ENCODE results near the gene UTF1.
"Not testable (repeated sequence)": the region's sequence is repeated elsewhere in the genome, so short reads cannot be mapped to it uniquely, and the experiment has no call there.

UTF1 gene

DNA sequence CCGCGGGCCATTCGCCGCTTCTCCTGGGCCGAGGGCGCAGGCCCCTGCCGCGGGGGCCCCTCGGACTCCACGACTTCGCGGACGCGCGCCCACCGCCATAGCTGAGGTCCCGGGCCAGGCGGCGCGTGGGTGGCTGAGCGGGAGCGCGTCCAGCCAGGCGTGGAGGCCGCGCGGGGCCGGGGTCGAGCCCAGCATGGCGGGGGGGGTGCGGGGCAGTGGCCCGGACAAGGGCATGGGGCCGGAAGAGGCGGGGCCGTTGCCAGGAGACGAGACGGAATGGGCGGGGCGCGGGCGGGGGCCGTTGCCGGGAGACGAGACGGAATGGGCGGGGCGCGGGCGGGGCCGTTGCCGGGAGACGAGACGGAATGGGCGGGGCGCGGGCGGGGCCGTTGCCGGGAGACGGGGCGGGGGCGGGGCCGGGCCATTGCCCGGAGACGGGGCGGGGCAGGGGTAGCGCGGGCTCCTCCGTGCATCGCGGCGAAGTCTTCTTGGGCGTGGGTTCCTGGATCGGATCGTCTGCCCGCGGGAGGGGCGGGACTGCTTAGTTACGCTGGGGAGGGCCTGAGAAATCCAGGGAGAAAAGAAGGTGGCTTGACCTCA is 31.8 kb downstream of the UTF1 start:
- DNase-seq (ENCODE audit: low read depth in 2 of 3, low spot score in 2 of 3): peak; percentile 69 to 78 (median 71)

DNA sequence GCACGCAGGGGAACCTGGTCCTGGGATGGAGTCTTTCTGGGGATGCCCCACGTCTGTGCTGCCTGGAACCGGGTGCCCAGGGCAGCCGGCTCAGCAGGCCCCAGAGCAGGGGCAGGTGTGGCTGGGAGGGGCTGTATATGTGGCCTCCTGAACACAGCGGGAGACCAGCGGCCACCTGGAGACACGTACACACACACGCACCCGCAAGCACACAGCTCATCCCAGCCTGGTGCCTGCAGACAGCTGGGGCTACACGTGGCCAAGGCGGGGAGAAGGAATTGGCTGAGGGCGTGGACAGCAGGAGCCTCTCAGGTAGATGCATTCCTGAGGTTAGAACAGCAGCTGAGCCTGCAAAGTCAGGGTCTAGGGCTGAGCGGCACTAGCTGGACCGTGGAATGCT is 32.7 kb downstream of the UTF1 start:
- no peak for DNase-seq (ENCODE audit: low read depth in 2 of 3, low spot score in 2 of 3)

DNA sequence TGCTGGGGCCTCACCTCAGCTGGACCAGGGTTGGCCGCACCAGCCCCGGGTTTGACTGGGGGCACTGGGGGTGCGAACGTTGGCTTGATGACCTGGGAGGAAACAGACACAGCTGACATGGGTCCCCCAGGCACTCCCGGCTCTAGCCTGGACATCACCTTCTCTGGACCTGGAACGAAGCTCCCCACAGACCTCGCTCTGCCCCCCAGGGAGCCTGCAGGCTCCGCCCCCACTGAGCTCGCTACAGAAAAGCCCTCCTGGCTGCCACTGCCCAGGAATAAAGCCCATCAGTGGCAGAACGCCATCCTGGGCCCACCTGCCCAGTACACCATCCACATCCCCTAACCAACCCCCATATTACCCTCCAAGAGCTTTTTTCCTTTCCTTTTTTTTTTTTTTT is 33.7 kb downstream of the UTF1 start:
- DNase-seq (ENCODE audit: low read depth in 2 of 3, low spot score in 2 of 3): no peak

DNA sequence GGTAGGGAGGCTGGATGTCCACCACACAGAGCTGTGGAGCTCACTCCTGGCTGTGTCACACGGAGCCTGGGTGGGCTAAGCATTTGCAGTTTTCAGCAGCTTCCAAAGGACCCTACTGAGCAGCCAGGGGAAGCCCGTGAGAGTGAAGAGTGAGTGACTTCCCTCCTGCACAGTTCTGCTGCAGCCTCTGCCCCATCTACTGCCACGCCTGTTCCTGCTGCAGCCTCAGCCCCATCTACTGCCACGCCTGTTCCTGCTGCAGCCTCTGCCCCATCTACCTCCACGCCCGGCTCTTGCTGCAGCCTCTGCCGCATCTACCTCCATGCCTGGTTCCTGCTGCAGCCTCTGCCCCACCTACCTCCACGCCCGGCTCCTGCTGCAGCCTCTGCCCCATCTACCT is 34.4 kb downstream of the UTF1 start:
- no peak for DNase-seq (ENCODE audit: low read depth in 2 of 3, low spot score in 2 of 3)

DNA sequence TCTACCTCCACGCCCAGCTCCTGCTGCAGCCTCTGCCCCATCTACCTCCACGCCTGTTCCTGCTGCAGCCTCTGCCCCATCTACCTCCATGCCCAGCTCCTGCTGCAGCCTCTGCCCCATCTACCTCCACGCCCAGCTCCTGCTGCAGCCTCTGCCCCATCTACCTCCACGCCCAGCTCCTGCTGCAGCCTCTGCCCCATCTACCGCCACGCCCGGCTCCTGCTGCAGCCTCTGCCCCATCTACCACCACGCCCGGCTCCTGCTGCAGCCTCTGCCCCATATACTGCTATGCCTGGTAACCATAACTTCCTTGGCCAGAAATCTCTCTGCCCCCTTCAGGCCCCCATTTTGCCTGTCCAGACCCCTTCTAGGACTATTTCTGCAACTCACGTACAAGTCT is 35.0 kb downstream of the UTF1 start:
- not testable (repeated sequence) for DNase-seq (ENCODE audit: low read depth in 2 of 3, low spot score in 2 of 3)

DNA sequence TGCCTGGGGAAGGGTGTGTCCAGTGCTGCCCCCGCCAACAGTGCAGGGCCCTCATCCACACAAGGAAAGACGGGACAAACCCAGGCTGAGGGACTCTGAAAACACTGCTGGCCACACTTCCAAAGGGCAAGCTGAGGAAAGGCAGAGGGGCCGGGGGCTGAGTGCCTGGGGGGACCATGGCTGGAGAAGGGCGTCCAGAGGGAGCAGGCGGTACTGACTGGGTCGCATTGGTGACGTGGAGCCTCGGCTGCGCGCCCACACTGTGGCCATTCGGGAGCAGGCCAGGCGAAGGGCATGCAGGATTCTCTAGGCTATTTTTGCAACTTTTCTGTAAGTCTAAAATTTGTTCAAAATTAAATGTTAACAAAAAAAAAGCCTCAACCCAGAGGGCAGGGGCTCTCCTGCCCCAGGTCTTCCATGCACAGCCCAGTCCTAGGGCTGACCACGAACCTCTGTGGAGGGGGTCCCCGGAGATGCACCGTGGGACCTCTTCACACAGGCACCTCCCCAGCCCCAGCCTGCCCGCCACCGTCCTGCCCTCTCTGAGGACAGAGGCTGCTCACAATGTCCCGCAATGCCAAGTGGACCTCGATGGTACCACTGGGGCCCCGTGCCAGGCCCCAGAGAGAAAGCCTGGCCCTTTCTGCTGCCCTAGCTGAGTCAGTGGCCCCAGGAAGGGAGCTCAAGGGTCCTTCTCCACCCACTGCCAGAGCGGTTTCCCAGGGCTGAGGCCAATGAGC is 36.2 kb downstream of the UTF1 start:
- no peak for DNase-seq (ENCODE audit: low read depth in 2 of 3, low spot score in 2 of 3)

DNA sequence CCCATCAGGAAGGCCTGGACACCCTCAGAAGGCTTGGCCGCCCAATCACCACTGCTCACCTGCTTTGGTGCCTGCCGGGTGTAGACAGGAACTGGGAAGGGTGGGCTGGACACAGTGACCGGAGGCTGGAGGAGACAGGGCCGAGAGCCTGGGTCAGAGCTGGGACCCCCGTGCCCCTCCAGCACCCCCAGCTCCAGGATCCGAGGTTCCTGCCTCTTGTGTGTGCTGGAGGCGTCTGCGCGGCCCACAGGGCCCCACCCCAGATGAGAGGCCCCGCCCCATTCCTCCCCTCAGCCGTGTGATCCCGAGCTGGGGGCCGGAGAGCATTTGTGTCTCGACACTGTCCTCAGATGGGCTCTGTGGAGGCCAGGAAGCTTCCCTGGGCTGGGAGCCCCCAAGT is 37.3 kb downstream of the UTF1 start:
- no peak for DNase-seq (ENCODE audit: low read depth in 2 of 3, low spot score in 2 of 3)

DNA sequence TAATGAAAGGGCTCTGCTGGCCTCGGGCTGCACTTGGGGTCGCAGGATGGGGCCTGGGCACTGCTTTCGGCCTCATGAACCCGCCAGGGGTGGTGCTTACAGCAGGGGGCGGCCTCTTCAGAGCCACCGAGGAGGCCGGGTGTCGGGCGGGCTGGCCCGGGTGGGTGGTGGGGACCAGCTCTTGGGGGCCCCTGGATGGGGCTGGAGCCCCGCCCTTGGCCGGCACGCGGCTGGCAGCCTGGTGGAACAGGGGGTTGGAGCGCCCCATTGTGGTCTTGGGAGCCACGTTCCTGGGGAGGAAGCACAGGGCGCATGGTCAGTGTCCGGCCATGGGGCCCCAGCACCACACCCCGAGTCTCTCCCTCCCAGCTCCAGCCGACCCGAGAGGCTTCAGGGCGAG is 37.8 kb downstream of the UTF1 start:
- DNase-seq (ENCODE audit: low read depth in 2 of 3, low spot score in 2 of 3): no peak

DNA sequence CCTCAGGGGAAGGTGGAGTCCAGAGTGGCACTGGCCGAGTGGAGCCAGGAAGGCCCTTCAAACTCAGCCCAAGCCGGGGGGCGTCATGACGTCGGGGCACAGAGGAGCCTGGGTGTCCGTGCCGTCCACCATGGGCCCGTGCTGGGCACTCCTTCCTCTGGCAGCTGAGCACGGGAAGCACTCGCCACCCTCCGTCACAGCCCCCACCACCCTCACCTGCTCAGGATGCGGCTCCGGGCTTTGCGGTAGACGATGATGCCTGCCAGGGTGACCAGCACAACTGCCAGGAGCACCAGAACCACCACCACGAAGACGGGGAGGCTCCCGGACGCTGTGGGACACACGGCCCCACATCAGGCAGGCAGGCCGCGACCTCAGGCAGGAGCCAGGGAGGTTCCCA is 38.5 kb downstream of the UTF1 start:
- DNase-seq (ENCODE audit: low read depth in 2 of 3, low spot score in 2 of 3): no peak

DNA sequence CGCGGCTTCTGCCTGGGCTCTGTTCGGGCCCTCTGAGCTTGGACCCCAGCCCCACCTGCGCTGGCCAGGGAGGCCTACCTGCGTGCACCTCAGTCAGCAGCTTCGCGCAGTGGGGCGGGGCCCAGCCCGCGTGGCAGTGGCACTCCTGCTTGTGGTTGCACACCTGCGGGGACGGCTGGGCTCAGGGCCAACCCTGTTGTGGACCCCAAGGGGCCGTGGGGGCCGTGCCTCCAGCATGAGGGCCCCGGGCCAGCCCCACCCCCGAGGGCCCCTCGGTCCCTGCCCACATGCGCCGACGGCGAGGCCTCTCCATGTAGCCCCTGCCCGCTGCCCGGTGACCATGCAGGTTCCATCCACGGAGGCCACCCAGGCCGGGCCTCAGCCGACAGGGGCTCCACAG is 39.4 kb downstream of the UTF1 start:
- DNase-seq (ENCODE audit: low read depth in 2 of 3, low spot score in 2 of 3): no peak

DNA sequence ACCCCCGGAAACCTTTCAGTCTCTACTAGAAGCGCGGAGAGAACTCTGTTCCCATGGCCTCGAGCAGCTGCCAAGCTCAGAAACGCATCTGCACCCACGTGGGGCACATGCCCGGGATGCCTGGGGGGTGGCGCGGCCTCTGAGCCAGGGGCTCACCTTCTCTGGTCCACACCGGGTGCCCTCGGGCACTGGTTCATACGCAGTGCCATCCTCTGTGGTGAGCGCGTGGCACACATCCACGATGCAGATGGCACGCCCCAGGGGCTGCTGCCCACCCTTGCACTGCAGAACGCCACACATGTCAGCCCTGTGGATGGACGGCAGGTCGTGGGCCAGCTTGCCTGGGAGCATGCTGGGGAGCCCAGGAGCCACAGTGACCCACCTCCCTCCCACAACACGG is 40.2 kb downstream of the UTF1 start:
- DNase-seq (ENCODE audit: low read depth in 2 of 3, low spot score in 2 of 3): no peak

DNA sequence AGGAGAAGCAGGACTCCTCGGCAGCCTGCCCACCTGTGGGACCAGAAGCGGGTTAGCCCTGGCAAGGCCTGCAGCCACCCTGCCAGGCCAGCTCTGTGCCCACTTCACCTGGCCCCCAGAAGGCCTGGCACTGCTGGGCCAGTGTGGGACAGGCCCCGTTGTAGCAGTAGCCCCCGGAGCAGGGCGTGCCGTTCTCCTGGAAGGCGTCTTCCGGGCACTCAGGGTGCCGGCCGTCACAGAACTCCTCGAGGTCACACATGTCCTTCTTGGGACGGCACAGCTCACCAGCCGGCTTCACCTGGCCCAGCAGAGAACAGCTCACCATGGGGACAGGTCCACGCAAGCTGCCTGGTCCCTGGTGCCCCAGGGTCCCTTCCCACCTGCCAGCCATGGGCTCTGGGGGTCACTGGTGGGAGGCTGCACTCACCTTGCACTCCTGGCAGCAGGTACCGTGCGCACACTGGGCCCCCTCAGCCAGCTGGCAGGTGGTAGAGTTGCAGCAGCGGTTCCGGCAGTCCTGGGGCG is 40.8 kb downstream of the UTF1 start:
- DNase-seq (ENCODE audit: low read depth in 2 of 3, low spot score in 2 of 3): no peak

DNA sequence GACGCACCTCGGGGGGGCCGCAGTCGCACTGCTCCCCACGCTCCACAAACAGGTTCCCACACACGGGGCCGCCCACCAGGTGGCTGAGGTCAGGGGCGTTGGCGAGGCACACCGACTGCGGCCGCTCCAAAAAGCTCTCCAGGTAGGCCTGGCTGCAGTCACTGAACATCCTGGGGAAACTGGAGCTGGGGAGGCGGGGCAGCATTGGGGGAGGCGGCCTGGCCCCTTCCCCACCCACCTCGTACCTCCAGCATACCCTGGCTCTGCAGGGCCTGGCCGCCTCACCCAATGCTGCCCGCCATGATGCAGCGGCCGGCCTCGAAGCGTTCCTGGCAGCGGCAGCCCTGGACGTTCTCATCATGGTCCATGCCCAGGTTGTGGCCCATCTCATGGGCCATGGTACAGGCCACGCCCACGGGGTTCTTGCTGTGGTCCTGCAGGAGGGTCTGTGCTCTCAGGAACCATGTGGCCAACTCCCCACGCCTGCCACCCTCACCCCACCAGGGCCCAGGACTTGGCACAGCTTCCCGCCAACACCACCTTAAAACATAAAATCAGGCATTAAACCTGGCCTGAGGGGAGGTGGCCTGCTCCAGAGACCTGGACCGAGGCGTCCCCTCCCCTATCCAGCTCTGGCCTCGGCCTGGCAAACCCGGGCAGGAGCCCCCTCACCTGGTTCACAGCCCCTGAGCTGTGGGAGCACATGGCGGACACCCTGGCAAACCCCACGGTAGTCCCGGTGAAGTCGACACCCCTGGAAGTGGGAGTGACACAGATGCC is 41.7 kb downstream of the UTF1 start:
- DNase-seq (ENCODE audit: low read depth in 2 of 3, low spot score in 2 of 3): no peak

DNA sequence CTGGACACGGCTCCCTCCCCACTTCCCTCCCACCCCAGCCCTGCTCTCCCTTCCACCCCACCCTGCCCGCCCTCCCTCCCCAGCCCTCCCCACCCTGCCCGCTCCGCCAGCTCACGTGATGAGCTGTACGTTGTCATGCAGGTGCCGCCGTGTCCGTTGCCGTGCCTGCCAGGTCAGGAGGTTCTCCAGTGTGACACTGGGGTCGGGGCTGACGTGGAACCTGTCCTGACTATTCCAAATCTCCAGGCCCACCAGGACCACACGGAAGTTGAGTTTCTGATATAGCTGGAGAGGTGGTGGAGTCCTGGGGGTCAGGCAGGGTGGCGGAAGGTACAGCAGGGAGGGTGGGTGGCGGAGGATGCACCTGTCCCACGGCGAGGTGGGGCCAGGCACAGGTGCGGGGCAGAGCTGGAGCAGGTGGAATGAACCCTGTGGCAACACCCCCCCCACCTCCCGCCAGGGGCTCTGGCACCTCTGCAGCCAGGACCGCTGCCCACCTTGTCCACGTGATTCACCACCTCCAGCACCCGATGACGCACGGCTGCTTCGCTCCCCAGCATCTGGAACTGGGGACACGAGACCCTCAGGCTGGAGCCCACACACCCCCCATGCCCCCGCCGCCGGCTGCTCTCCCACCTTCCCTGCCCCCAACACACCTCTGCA is 42.4 kb downstream of the UTF1 start:
- no peak for DNase-seq (ENCODE audit: low read depth in 2 of 3, low spot score in 2 of 3)

DNA sequence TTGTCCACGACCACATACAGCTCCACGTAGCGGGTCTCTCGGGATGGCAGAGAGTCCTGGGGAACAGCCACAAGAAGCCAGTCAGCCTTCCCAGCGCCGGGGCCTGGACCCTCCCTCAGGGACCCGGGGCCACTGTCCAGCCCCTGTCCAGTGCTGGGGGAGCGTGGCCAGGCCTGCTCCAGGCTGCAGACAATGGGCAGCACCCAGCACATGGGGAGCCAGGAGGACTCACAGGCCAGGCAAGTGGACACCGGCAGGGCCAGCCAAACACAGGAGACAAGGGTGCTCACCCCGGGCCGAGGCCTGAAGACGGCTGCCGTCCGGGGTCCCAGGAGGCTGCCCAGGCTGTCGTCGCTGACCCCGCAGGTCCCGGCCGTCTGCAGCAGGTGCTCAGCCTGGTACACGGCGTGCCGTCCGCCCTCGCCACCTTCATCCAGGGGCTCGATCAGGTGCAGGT is 43.0 kb downstream of the UTF1 start:
- DNase-seq (ENCODE audit: low read depth in 2 of 3, low spot score in 2 of 3): no peak

DNA sequence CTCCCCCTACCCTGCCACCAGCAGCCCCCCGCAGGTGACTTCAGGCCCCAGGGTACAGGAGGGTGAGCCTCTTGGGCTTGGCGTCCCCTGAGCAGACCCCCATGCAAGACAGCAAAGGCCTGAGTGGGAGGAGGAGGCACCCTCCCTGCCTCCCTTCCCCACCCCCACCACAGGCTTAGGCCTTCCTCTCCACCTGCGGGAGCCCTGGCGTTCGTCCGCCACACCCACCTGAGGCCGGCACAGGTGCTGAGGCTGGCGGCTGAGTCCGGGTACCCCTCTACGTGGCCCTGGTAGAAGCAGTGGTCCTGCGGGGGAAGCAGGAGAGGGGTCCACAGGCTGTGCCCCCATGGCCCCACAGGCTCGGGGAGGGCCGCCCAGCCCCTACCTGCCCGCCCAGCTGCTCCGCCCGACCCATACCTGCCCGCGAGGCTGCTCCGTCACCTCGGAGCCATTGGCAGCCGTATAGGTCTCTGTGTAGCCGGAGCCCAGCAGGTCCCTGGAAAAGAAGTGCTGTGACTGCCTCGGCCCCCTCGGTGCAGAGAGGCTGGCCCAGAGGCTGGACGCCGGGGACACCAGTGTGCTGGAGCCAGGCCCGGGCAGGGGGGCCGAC is 43.6 kb downstream of the UTF1 start:
- no peak for DNase-seq (ENCODE audit: low read depth in 2 of 3, low spot score in 2 of 3)

DNA sequence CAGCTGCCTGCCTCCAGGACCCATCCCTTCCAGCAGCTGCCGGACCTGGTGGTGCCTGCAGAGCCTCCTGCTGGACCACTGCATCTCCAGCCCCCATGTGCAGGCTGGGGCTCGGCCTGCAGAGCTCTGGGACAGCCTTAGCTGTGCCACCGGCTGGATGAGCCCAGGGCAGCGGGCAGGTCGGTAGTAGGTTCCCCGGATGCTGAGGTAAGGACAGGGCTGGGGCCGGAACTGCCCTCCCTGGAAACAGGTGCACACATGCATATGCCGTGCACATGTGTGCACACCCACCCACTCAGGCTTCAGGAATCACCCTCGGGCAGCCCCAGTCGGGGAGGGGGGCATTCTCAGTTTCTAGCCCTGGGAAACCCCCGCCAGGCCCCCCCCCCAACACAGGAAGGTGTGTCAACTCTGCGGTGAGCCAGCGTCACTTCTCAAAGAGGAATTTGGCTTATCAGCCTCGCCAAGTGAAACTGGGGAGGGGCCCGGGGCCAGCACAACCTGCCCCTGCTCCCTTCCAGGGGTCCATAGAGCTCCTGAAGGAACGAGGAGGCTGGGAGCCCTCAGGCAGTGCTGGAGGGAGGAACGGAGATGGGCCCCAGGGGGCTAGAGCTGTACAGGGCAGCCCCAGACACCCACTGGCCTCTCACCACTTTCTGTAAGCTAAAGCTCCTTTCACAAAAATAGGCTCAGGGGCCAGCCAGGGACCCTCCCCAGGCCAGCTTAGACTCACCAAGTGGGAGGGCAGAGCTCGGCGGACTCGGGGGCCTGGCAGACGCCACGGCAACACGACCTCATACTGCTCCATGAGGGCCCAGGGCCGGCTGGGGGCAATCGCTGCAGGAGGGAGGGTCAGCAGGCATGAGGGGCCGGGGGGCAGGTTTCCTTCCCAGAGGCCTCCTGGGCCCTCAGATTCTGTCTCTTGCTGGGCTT is 45.0 kb downstream of the UTF1 start:
- peak in 2 of 3 experiments; percentile 65 to 73 for DNase-seq (ENCODE audit: low read depth in 2 of 3, low spot score in 2 of 3)

DNA sequence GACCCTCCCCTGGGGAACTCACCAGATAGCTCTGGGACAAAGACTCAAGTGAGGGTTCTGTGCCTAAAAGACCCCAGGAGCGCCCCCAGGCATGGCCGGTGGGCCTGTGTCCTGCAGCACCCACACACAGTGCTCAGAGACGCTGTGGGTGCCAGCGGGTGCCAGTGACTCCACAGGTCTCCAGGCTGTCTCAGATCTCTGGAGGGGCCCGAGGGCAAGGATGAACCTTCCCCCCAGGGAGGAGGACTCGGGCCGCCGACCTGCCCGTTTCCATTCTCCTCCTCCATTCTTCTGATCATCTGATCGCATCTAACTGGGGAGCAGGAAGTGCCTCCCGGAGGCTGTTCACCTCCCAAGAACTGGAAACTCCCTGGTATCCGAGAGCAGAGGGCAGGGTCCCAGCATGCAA is 45.7 kb downstream of the UTF1 start:
- DNase-seq (ENCODE audit: low read depth in 2 of 3, low spot score in 2 of 3): peak in 1 of 3 experiments; percentile 35

DNA sequence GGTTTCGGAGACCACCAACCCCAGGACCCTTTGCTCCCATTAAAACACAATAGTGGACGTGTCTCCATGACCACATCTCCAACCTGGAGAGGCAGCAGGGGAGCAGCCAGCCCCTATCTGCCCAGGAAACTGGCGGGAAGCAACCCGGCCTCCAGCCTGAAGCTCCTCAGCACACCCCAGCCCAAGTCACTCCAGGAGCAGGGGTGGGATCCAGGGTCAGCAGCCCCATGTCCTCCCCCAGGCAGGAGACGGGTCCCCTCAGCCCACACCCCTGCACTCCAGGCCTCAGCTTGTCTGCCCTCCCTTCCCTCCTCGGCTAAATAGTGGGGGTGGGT is 46.0 kb downstream of the UTF1 start:
- DNase-seq (ENCODE audit: low read depth in 2 of 3, low spot score in 2 of 3): no peak
